Uterus (tissue), 2 donors: ENCODE results near the gene AEBP1.

ENCODE experiments used
- POLR2A ChIP-seq, 2 donors: fragments of 450-650 bp; IDR thresholded peaks; one replicate each; pipeline ENCODE4 v1.6.1; 2016; ENCODE audit warnings: antibody characterized with exemption in 2 of 2, mild to moderate bottlenecking in 1 of 2, moderate library complexity in 1 of 2
- TF ChIP-seq, protein P1 (sequence below), 4 experiments: fragments of 200-600 bp in 2 of 4; fragments of 450-650 bp in 2 of 4; sonication (generic) in 2 of 4; IDR thresholded peaks; one replicate each; pipeline ENCODE4 v1.5.1; 2016 to 2019; ENCODE audit warnings: antibody characterized with exemption in 4 of 4, mild to moderate bottlenecking in 2 of 4, moderate library complexity in 1 of 4

DNA sequence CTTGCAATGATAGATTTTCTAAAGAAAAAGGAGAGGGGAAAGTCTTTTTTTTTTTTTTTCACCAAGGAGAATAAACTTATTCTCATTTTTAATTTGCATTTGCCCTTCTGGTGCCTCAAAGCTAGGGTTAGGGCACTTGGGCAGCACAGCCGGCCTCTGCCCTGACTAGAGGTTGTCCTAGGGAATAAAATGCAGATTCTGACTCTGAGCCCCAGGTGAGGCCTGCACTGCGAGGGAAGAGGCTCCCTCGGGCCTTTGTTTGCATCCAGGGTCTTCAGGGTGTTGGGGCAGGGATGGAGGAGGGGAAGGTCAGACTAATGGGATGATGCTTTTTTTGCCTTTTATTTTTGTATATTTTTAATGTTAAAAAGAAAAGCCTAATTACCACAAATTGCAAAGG is 29.1 kb downstream of the AEBP1 start:
- TF ChIP-seq, protein P1, sequence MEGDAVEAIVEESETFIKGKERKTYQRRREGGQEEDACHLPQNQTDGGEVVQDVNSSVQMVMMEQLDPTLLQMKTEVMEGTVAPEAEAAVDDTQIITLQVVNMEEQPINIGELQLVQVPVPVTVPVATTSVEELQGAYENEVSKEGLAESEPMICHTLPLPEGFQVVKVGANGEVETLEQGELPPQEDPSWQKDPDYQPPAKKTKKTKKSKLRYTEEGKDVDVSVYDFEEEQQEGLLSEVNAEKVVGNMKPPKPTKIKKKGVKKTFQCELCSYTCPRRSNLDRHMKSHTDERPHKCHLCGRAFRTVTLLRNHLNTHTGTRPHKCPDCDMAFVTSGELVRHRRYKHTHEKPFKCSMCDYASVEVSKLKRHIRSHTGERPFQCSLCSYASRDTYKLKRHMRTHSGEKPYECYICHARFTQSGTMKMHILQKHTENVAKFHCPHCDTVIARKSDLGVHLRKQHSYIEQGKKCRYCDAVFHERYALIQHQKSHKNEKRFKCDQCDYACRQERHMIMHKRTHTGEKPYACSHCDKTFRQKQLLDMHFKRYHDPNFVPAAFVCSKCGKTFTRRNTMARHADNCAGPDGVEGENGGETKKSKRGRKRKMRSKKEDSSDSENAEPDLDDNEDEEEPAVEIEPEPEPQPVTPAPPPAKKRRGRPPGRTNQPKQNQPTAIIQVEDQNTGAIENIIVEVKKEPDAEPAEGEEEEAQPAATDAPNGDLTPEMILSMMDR (IDR thresholded peaks at IDR 0.05), result no peak
- no peak for TF ChIP-seq POLR2A (IDR thresholded peaks at IDR 0.05)
